ENCODE measurements around the gene MICU1.

MICU1 gene

GRCh38 chr10:72337722-72338121 lies 288.2 kb downstream of the MICU1 start:
- in situ Hi-C loops (cut with HindIII; ENCODE audit: low sequenced_read_pairs), result no loop called here
- no peak for TF ChIP-seq CTCF (IDR thresholded peaks at IDR 0.05; ENCODE audit: low read depth, low read length)
- H3K4me3 ChIP-seq (ENCODE audit: low read depth, low read length), result no peak overlapping the region
- DNase-seq (ENCODE audit: low read depth, low spot score), result no peak

GRCh38 chr10:72337039-72337629 lies 288.7 kb downstream of the MICU1 start:
- H3K4me3 ChIP-seq (ENCODE audit: low read depth, low read length), result no peak overlapping the region
- TF ChIP-seq CTCF (IDR thresholded peaks at IDR 0.05; ENCODE audit: low read depth, low read length), result peak; percentile 99
- in situ Hi-C loops (cut with HindIII; ENCODE audit: low sequenced_read_pairs), result no loop called here
- DNase-seq (ENCODE audit: low read depth, low spot score), result peak; percentile 80

- no peak overlapping the region for H3K4me3 ChIP-seq (ENCODE audit: low read depth, low read length)
- no peak for TF ChIP-seq CTCF (IDR thresholded peaks at IDR 0.05; ENCODE audit: low read depth, low read length)
- in situ Hi-C loops (cut with HindIII; ENCODE audit: low sequenced_read_pairs), result no loop called here
- DNase-seq (ENCODE audit: low read depth, low spot score), result peak; percentile 43
These were observed 289.4 kb downstream of the MICU1 start for GRCh38 chr10:72336259-72337038.

- peak; percentile 12 for TF ChIP-seq CTCF (IDR thresholded peaks at IDR 0.05; ENCODE audit: low read depth, low read length)
- H3K4me3 ChIP-seq (ENCODE audit: low read depth, low read length), result no peak overlapping the region
- in situ Hi-C loops (cut with HindIII; ENCODE audit: low sequenced_read_pairs), result no loop called here
- peak; percentile 86 for DNase-seq (ENCODE audit: low read depth, low spot score)
These were observed 290.3 kb downstream of the MICU1 start for GRCh38 chr10:72335394-72336258.

GRCh38 chr10:72334825-72335393 lies 291.0 kb downstream of the MICU1 start:
- TF ChIP-seq CTCF (IDR thresholded peaks at IDR 0.05; ENCODE audit: low read depth, low read length), result peak; percentile 43
- in situ Hi-C loops (cut with HindIII; ENCODE audit: low sequenced_read_pairs), result no loop called here
- no peak overlapping the region for H3K4me3 ChIP-seq (ENCODE audit: low read depth, low read length)
- DNase-seq (ENCODE audit: low read depth, low spot score), result peak; percentile 100

- in situ Hi-C loops (cut with HindIII; ENCODE audit: low sequenced_read_pairs), result no loop called here
- no peak for TF ChIP-seq CTCF (IDR thresholded peaks at IDR 0.05; ENCODE audit: low read depth, low read length)
- no peak overlapping the region for H3K4me3 ChIP-seq (ENCODE audit: low read depth, low read length)
- peak; percentile 95 for DNase-seq (ENCODE audit: low read depth, low spot score)
These were observed 291.6 kb downstream of the MICU1 start for GRCh38 chr10:72334196-72334824.

All from astrocyte of the spinal cord (primary cell).